Activated CD4-positive, alpha-beta T cell treated with anti-CD3 and anti-CD28 coated beads, Interleukin-2, amount 50 U/mL, for 1 hour (primary cell): ENCODE results near the gene OR2F2.

ENCODE experiments used
- DNase-seq: peaks from one replicate; pipeline ENCODE4 v3.0.0-alpha.2; 2020

Gene OR2F2

GRCh38 chr7:143914938-143915652 is 19.9 kb upstream of the OR2F2 start:
- DNase-seq, result no peak

- no peak for DNase-seq
These were observed 10.2 kb upstream of the OR2F2 start for GRCh38 chr7:143924851-143925250.

- DNase-seq, result no peak
These were observed 5.7 kb upstream of the OR2F2 start for GRCh38 chr7:143929224-143929920.

GRCh38 chr7:143931739-143932138 is 3.3 kb upstream of the OR2F2 start:
- no peak for DNase-seq

- no peak for DNase-seq
These were observed 1.3 kb downstream of the OR2F2 start for GRCh38 chr7:143936087-143937009.

GRCh38 chr7:143938379-143939243 is 3.6 kb downstream of the OR2F2 start:
- DNase-seq, result no peak

GRCh38 chr7:143945423-143945822 is 10.4 kb downstream of the OR2F2 start:
- DNase-seq, result no peak

GRCh38 chr7:143947111-143947510 is 12.1 kb downstream of the OR2F2 start:
- DNase-seq, result no peak

- no peak for DNase-seq
These were observed 13.7 kb downstream of the OR2F2 start for GRCh38 chr7:143948733-143949132.

GRCh38 chr7:143953421-143953820 is 18.4 kb downstream of the OR2F2 start:
- no peak for DNase-seq

- no peak for DNase-seq
These were observed 19.1 kb downstream of the OR2F2 start for GRCh38 chr7:143954135-143954534.

GRCh38 chr7:143954544-143954943 is 19.5 kb downstream of the OR2F2 start, which contains the start of gene OR2F1:
Gene OR2F1, plus strand, starts transcription at chr7:143954844. Its CDS starts 5,127 bp downstream, at chr7:143959971.
- DNase-seq, result no peak

- no peak for DNase-seq
These were observed 23.7 kb downstream of the OR2F2 start for GRCh38 chr7:143958781-143959180.

- DNase-seq, result no peak
These were observed 26.0 kb downstream of the OR2F2 start for GRCh38 chr7:143960813-143961610.

GRCh38 chr7:143965280-143965679 is 30.2 kb downstream of the OR2F2 start:
- DNase-seq, result no peak

GRCh38 chr7:143967398-143967797 is 32.4 kb downstream of the OR2F2 start:
- no peak for DNase-seq

- no peak for DNase-seq
These were observed 38.9 kb downstream of the OR2F2 start for GRCh38 chr7:143973870-143974416.

GRCh38 chr7:143974459-143974858 is 39.4 kb downstream of the OR2F2 start:
- no peak for DNase-seq

GRCh38 chr7:143975617-143976016 is 40.6 kb downstream of the OR2F2 start:
- DNase-seq, result no peak

- no peak for DNase-seq
These were observed 43.6 kb downstream of the OR2F2 start for GRCh38 chr7:143978585-143978984.

- no peak for DNase-seq
These were observed 44.3 kb downstream of the OR2F2 start for GRCh38 chr7:143979359-143979758.
